Choroid plexus epithelial cell (primary cell): Measurements from ENCODE around the gene IFITM10.

Experiments used
- DNase-seq: peaks from one replicate; pipeline ENCODE4 v3.0.0-alpha.2; 2010; ENCODE audit warnings: low read depth
- H3K4me3 ChIP-seq: 2 replicates; pipeline ENCODE4 v1.5.1; 2011; ENCODE audit warnings: low read depth, mild to moderate bottlenecking, control low read depth, low read length, moderate library complexity
- TF ChIP-seq, protein P1 (sequence below): conservative IDR thresholded peaks from 2 replicates; pipeline ENCODE4 v1.5.1; 2011; ENCODE audit warnings: low read depth, mild to moderate bottlenecking, control low read depth, inconsistent platforms, low read length, moderate library complexity

IFITM10 gene

DNA sequence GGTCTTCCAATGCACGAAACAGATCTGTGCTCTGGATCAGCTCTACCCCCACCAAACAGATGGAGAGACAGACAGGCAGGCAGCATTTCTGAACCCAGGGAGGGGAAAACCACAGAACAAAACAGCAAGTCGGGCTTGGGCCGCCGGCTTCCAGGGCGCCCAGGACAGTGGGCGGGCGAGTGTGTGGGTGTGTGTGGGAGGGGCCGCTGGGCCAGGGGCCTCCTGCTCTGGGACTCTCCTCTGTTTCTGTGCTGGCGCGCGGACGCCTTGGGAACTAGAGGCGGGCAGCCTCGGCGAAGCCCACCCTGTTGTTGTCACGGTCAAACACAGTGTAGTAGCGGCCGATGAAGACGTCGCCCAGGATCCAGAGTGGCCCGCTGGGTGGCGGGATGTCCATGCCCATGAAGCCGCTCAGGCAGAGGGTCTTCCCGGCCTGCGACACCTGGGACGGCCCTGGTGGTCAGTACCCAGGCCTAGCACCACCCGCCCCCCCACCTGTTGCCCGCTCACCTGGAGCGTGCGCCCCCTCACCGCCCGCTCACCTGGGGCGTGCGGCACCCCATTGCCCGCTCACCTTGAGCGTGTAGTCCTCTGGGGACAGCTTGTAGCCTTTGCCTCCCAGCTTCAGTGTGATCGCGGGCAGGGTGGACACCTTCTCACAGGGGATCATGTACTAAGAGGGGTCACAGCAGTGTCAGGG, 3.0 kb upstream of the IFITM10 start:
- H3K4me3 ChIP-seq = no peak overlapping the region
- TF ChIP-seq, protein P1, sequence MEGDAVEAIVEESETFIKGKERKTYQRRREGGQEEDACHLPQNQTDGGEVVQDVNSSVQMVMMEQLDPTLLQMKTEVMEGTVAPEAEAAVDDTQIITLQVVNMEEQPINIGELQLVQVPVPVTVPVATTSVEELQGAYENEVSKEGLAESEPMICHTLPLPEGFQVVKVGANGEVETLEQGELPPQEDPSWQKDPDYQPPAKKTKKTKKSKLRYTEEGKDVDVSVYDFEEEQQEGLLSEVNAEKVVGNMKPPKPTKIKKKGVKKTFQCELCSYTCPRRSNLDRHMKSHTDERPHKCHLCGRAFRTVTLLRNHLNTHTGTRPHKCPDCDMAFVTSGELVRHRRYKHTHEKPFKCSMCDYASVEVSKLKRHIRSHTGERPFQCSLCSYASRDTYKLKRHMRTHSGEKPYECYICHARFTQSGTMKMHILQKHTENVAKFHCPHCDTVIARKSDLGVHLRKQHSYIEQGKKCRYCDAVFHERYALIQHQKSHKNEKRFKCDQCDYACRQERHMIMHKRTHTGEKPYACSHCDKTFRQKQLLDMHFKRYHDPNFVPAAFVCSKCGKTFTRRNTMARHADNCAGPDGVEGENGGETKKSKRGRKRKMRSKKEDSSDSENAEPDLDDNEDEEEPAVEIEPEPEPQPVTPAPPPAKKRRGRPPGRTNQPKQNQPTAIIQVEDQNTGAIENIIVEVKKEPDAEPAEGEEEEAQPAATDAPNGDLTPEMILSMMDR = no peak
- DNase-seq = no peak

GRCh38 chr11:1752907-1753228, 2.5 kb upstream of the IFITM10 start:
- no peak overlapping the region for H3K4me3 ChIP-seq
- DNase-seq = no peak
- TF ChIP-seq, protein P1 = no peak

DNA sequence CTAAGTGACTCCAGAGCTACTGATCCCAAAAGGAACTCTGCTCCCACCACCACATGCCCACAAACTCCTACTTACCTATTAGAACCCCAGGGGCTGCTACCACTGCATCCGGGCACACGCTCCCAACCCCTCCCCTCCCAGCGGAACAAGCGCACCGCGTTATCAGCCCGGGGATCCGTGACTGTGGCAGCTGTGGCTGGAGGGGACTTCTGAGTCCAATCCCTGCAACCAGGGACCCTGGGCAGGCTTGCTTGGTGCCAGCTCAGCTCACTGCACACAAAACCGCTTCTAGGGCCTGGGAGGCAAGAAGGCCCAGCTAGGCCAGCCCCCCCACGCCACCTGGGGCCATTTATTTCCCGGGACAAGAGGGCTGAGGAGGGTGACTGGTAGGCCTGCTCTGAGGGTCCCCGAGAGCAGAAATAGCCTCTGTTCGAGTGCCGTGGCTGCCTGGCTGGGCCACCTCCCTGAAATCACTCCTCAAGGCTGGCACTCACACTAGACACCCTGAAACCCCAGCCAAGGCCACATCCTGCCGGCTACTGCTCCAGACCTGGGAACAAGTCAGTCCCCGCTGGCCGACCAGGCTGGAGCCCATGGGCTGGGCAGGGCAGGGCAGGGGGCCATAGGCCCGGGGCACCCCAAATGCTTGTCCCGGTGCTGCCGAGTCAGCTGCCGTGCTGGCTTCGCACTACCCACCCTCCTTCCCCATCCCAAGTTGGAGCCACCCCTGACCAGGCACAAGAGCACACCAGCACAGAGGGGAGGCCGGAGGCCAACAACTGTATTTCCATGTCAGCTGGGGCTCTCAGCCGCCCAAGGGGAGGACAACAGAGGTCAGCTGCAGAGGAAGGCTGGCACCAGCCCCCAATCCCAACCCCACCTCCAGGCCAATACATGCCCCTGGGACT, 1.9 kb upstream of the IFITM10 start:
- TF ChIP-seq, protein P1 = no peak
- H3K4me3 ChIP-seq = no peak overlapping the region
- no peak for DNase-seq

DNA sequence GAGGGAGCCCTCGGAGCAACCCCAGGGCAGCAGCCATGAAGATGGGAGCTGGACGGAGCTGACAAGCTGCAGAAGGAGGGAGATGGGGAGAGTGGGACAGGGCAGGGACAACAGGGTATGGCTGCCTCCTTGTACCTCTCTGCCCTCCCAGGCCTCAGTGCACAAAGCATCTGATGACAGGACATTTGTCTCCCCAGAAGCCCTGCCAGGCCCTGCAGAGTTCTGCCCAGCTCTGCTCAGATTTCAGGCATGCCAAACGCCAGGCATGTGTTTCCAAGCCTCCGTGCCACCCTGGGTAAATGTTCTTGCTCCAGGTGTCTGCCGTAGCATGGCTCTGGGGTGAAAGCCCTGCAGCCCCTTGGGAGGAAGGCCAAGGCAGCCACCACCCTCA, 1.1 kb upstream of the IFITM10 start:
- TF ChIP-seq, protein P1 = no peak
- no peak overlapping the region for H3K4me3 ChIP-seq
- no peak for DNase-seq

- TF ChIP-seq, protein P1 = no peak
- no peak for DNase-seq
- H3K4me3 ChIP-seq = no peak overlapping the region
Measured at GRCh38 chr11:1750840-1751530, 590 bp upstream of the IFITM10 start.

- TF ChIP-seq, protein P1 = no peak
- DNase-seq = peak; percentile 77
- peak overlapping the region; percentile 13 for H3K4me3 ChIP-seq
Measured at GRCh38 chr11:1749395-1750351, 722 bp downstream of the IFITM10 start.
